Aorta (tissue), 5 donors: ENCODE measurements around the gene RHBDL1. TPM values are rescaled to one million over a fixed set of nuclear protein-coding genes. Genes with fewer than 3 reads are reported as not detected.
"Not testable (repeated sequence)": the region's sequence is repeated elsewhere in the genome, so short reads cannot be mapped to it uniquely, and the experiment has no call there.

Experiments
- ATAC-seq: fragments of 200-7000 bp; cut with Tn5 transposase; one replicate; pipeline ENCODE4 v1.9.1; 2022; ENCODE audit warnings: moderate library complexity; ENCODE audit not compliant: low FRiP score
- DNase-seq, 2 donors: peaks; one replicate each; pipeline ENCODE4 v3.0.0-alpha.2; 2020
- H3K27ac ChIP-seq, 2 donors: one replicate each; pipeline ENCODE4 v1.5.1; 2013; ENCODE audit warnings: low read length in 2 of 2, mild to moderate bottlenecking in 2 of 2, moderate library complexity in 2 of 2, control low read depth in 1 of 2, inconsistent platforms in 1 of 2, low read depth in 1 of 2
- H3K27me3 ChIP-seq, 2 donors: one replicate each; pipeline ENCODE4 v1.6.1; 2013; ENCODE audit warnings: control low read depth in 1 of 2, low read length in 1 of 2, mild to moderate bottlenecking in 1 of 2, moderate library complexity in 1 of 2; ENCODE audit not compliant: insufficient read depth in 2 of 2, control insufficient read depth in 1 of 2
- H3K36me3 ChIP-seq, 2 donors: one replicate each; pipeline ENCODE4 v1.6.1; 2013; ENCODE audit warnings: control low read depth in 1 of 2, low read length in 1 of 2, mild to moderate bottlenecking in 1 of 2; ENCODE audit not compliant: insufficient read depth in 2 of 2, control insufficient read depth in 1 of 2
- H3K4me1 ChIP-seq, 2 donors: one replicate each; pipeline ENCODE4 v1.6.1; 2013; ENCODE audit warnings: low read length in 2 of 2, control low read depth in 1 of 2, mild to moderate bottlenecking in 1 of 2, moderate library complexity in 1 of 2; ENCODE audit not compliant: insufficient read depth in 2 of 2, control insufficient read depth in 1 of 2
- H3K4me3 ChIP-seq, 2 donors: one replicate each; pipeline ENCODE4 v1.5.1; 2013; ENCODE audit warnings: low read length in 2 of 2, control low read depth in 1 of 2, mild to moderate bottlenecking in 1 of 2
- H3K9me3 ChIP-seq: one replicate; pipeline ENCODE4 v1.6.1; 2013; ENCODE audit warnings: mild to moderate bottlenecking, low read length; ENCODE audit not compliant: control insufficient read depth
- WGBS, 2 donors: extraction: QIAGEN DNeasy Blood & Tissue Kit; methylation state at CpG; one replicate each; pipeline ENCODE4 v1.1.7; 2013; 5-methylcytosine and 5-hydroxymethylcytosine counted together
- intact Hi-C, 2 donors: fragments of 100-400 bp; cut with DNase I; formaldehyde crosslinking; loops; one replicate each; pipeline versions ENCODE4 v1.14.2 to v1.15.0; 2022
- polyA plus RNA-seq, 2 donors: library from polyadenylated mRNA; stranded (reverse); fragments of 200-250 nt; gene quantifications; one replicate each; pipeline ENCODE4 v1.2.3, GENCODE V29; 2013
- total RNA-seq, 2 donors: library from RNA; stranded (reverse); fragmentation: NEBNext Ultra II Directional; extraction: Animal tissue kit (Norgen Biotek cat#: 25700); gene quantifications; one replicate each; pipeline ENCODE4 v1.2.1, GENCODE V29; 2021
- donor health status: healthy with polysubstance abuse.
- donor health status: Bipolar disorder and iron deficiency.
- donor health status: DM: no; HTN: no; CAD: no.
- donor health status: DM: no; HTN: no; CAD: no.
- donor health status: DM: yes; HTN: yes; CAD: no.

Gene RHBDL1
- total and polyA plus RNA-seq, 4 donors = 0.88 to 1.5 (median 1.3) TPM; not detected in 1

- H3K36me3 ChIP-seq = no peaks in the 10 kb centered on the region
- H3K4me1 ChIP-seq = no peaks in the 10 kb centered on the region
- 71 to 76% methylated on average over 21 of the region's 21 CpGs for WGBS, 2 donors
- ATAC-seq (no peak), DNase-seq (no peak)
- no peaks in the 10 kb centered on the region for H3K9me3 ChIP-seq
- H3K27me3 ChIP-seq = no peaks in the 10 kb centered on the region
- H3K4me3 ChIP-seq = no peak overlapping the region
- intact Hi-C loops = loop anchor here (1.0 to 10.0 kb wide), 5 partner anchors 75 to 347 kb away; partner anchors contain the start of genes CHTF18 (in 1 of the 2), LMF1 (in 1 of the 2) and RPUSD1 (in 1 of the 2)
- no peak overlapping the region for H3K27ac ChIP-seq
Measured at GRCh38 chr16:710500-711075, 35.1 kb downstream of the RHBDL1 start.

GRCh38 chr16:711084-711483, 35.6 kb downstream of the RHBDL1 start:
- Histone ChIP-seq H3K36me3 (no peaks in the 10 kb centered on the region), H3K4me1 (no peaks in the 10 kb centered on the region), H3K4me3 (no peak overlapping the region), H3K27me3 (no peaks in the 10 kb centered on the region), H3K27ac (no peak overlapping the region), H3K9me3 (no peaks in the 10 kb centered on the region)
- DNase-seq (no peak), ATAC-seq (no peak)
- intact Hi-C loops = loop anchor here (1.0 to 10.0 kb wide), 5 partner anchors 74 to 346 kb away; partner anchors contain the start of genes CHTF18 (in 1 of the 2), LMF1 (in 1 of the 2) and RPUSD1 (in 1 of the 2)
- WGBS, 2 donors = 74 to 79% methylated on average over 12 of the region's 12 CpGs

- ATAC-seq (peak; percentile 77), DNase-seq (peak; percentile 83 to 94)
- Histone ChIP-seq H3K4me1 (no peaks in the 10 kb centered on the region), H3K27me3 (no peaks in the 10 kb centered on the region), H3K36me3 (no peaks in the 10 kb centered on the region), H3K4me3 (no peak overlapping the region), H3K27ac (no peak overlapping the region), H3K9me3 (no peaks in the 10 kb centered on the region)
- whole genome bisulfite sequencing, 2 donors = 11 to 12% methylated on average over 25 of the region's 25 CpGs
- intact Hi-C loops = loop anchor here (1.0 to 10.0 kb wide), 5 partner anchors 74 to 346 kb away; partner anchors contain the start of genes CHTF18 (in 1 of the 2), LMF1 (in 1 of the 2) and RPUSD1 (in 1 of the 2)
Measured at GRCh38 chr16:711548-712320, 36.3 kb downstream of the RHBDL1 start.

GRCh38 chr16:712740-713250, 37.3 kb downstream of the RHBDL1 start:
- not testable (repeated sequence) for H3K4me1 ChIP-seq, H3K27ac ChIP-seq, H3K9me3 ChIP-seq, H3K27me3 ChIP-seq, DNase-seq, H3K36me3 ChIP-seq, ATAC-seq, H3K4me3 ChIP-seq
- 50 to 54% methylated on average over 13 of the region's 13 CpGs for WGBS, 2 donors
- intact Hi-C loops = loop anchor here (5.0 to 10.0 kb wide), 3 partner anchors 75 to 345 kb away; partner anchors contain the start of genes CHTF18 (in 1 of the 2), LMF1 (in 1 of the 2) and RPUSD1 (in 1 of the 2)

- Histone ChIP-seq H3K27me3 (no peaks in the 10 kb centered on the region), H3K4me3 (no peak overlapping the region), H3K9me3 (no peaks in the 10 kb centered on the region), H3K27ac (no peak overlapping the region), H3K36me3 (no peaks in the 10 kb centered on the region), H3K4me1 (no peaks in the 10 kb centered on the region)
- no peak for DNase-seq
- WGBS, 2 donors = 82 to 85% methylated on average over 11 of the region's 11 CpGs
- no peak for ATAC-seq
- intact Hi-C loops = loop anchor here (5.0 to 10.0 kb wide), 3 partner anchors 73 to 343 kb away; partner anchors contain the start of genes CHTF18 (in 1 of the 2), LMF1 (in 1 of the 2) and RPUSD1 (in 1 of the 2)
Measured at GRCh38 chr16:714079-714478, 38.6 kb downstream of the RHBDL1 start.

GRCh38 chr16:714558-715476, 39.3 kb downstream of the RHBDL1 start, which contains the start of gene METRN:
Gene METRN, plus strand, starts transcription at chr16:715118. Its CDS starts 172 bp downstream, at chr16:715290.
- intact Hi-C loops = loop anchor here (5.0 to 10.0 kb wide), 3 partner anchors 72 to 342 kb away; partner anchors contain the start of genes CHTF18 (in 1 of the 2), LMF1 (in 1 of the 2) and RPUSD1 (in 1 of the 2)
- Histone ChIP-seq H3K9me3 (no peaks in the 10 kb centered on the region), H3K27ac (no peak within 1 kb of the TSS), H3K4me3 (peak within 1 kb of the TSS; percentile 50 to 64), H3K36me3 (no peaks in the 10 kb centered on the region), H3K27me3 (no peaks in the 10 kb centered on the region), H3K4me1 (no peaks in the 10 kb centered on the region)
- 4 to 7% methylated on average over 59 to 108 of the region's 108 CpGs for WGBS, 2 donors
- ATAC-seq = peak; percentile 91
- peak; percentile 94 to 98 for DNase-seq

GRCh38 chr16:715477-716199, 40.2 kb downstream of the RHBDL1 start:
- 1 to 2% methylated on average over 36 to 74 of the region's 74 CpGs for WGBS, 2 donors
- Histone ChIP-seq H3K9me3 (no peaks in the 10 kb centered on the region), H3K4me3 (peak overlapping the region; percentile 50 to 64), H3K4me1 (no peaks in the 10 kb centered on the region), H3K27ac (no peak overlapping the region), H3K36me3 (no peaks in the 10 kb centered on the region), H3K27me3 (no peaks in the 10 kb centered on the region)
- DNase-seq = no peak
- no peak for ATAC-seq
- intact Hi-C loops = loop anchor here in 1 of 2 donors (10.0 kb wide), 1 partner anchor 259 kb away; the partner anchor contains the start of gene LMF1
